Osteocyte (in vitro differentiated cells): ENCODE measurements around the gene TADA2A. TPM values are rescaled to one million over a fixed set of nuclear protein-coding genes. Genes with fewer than 3 reads are reported as not detected.
"Not testable (repeated sequence)": the region's sequence is repeated elsewhere in the genome, so short reads cannot be mapped to it uniquely, and the experiment has no call there.

Experiments used
- DNase-seq: peaks from one replicate; pipeline ENCODE4 v3.0.0; 2021; ENCODE audit warnings: mixed read lengths; ENCODE audit not compliant: unreplicated experiment; ENCODE audit errors: extremely low spot score
- H3K27ac Mint-ChIP-seq: one replicate; pipeline ENCODE4 v1.8.0; 2021; ENCODE audit warnings: mild to moderate bottlenecking, mixed read lengths; ENCODE audit not compliant: unreplicated experiment
- H3K27me3 Mint-ChIP-seq: one replicate; pipeline ENCODE4 v1.8.0; 2021; ENCODE audit warnings: mixed read lengths; ENCODE audit not compliant: unreplicated experiment
- H3K36me3 Mint-ChIP-seq: one replicate; pipeline ENCODE4 v1.8.0; 2021; ENCODE audit warnings: mixed read lengths; ENCODE audit not compliant: unreplicated experiment
- H3K4me1 Mint-ChIP-seq: one replicate; pipeline ENCODE4 v1.8.0; 2021; ENCODE audit warnings: mixed read lengths; ENCODE audit not compliant: unreplicated experiment
- H3K4me3 Mint-ChIP-seq: one replicate; pipeline ENCODE4 v1.8.0; 2021; ENCODE audit warnings: mild to moderate bottlenecking, moderate library complexity, mixed read lengths; ENCODE audit not compliant: unreplicated experiment
- H3K9me3 Mint-ChIP-seq: one replicate; pipeline ENCODE4 v1.8.0; 2021; ENCODE audit warnings: mixed read lengths; ENCODE audit not compliant: unreplicated experiment
- CTCF ChIP-seq: fragments of 200-600 bp; sonication (generic); IDR thresholded peaks from 2 replicates; pipeline ENCODE4 v1.5.0; 2021; ENCODE audit warnings: antibody characterized with exemption, mild to moderate bottlenecking, moderate library complexity
- total RNA-seq: library from RNA; stranded (reverse); gene quantifications from 2 replicates; pipeline ENCODE4 v1.2.1, GENCODE V29; 2021

TADA2A gene
- total RNA-seq, 1 donor from 2014 or later, result 20.4 TPM

GRCh38 chr17:37510056-37510455 lies 103.4 kb downstream of the TADA2A start:
- Mint-ChIP-seq H3K9me3 (no peaks in the 10 kb centered on the region), H3K36me3 (peaks cover 12% of the 10 kb centered on the region), H3K27ac (no peak overlapping the region), H3K4me3 (no peak overlapping the region), H3K27me3 (no peaks in the 10 kb centered on the region), H3K4me1 (peaks cover 11% of the 10 kb centered on the region)
- DNase-seq, result no peak
- TF ChIP-seq CTCF, result no peak

DNA sequence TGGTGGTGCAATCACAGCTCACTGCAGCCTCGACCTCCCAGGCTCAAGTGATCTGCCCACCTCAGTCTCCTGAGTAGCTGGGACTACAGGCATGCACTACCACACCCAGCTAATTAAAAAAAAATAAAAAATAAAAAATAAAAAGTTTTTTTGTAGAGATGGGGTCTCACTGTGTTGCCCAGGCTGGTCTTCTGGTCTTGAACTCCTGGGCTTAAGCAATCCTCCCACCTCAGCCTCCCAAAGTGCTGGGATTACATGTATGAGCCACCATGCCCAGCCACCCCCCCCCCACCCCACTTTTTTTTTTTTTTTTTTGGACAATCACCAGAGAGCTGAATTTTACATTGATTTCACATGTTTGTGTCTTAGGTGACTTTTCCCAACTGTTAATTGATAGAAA lies 105.0 kb downstream of the TADA2A start:
- not testable (repeated sequence) for H3K27me3 Mint-ChIP-seq, DNase-seq, H3K4me1 Mint-ChIP-seq, H3K9me3 Mint-ChIP-seq, H3K27ac Mint-ChIP-seq, H3K4me3 Mint-ChIP-seq
- H3K36me3 Mint-ChIP-seq, result peaks cover 16% of the 10 kb centered on the region

GRCh38 chr17:37512442-37513068 lies 105.9 kb downstream of the TADA2A start:
- Mint-ChIP-seq H3K4me1 (peaks cover 3% of the 10 kb centered on the region), H3K36me3 (peaks cover 16% of the 10 kb centered on the region), H3K27ac (no peak overlapping the region), H3K27me3 (no peaks in the 10 kb centered on the region), H3K4me3 (no peak overlapping the region), H3K9me3 (no peaks in the 10 kb centered on the region)
- no peak for DNase-seq
- no peak for TF ChIP-seq CTCF

DNA sequence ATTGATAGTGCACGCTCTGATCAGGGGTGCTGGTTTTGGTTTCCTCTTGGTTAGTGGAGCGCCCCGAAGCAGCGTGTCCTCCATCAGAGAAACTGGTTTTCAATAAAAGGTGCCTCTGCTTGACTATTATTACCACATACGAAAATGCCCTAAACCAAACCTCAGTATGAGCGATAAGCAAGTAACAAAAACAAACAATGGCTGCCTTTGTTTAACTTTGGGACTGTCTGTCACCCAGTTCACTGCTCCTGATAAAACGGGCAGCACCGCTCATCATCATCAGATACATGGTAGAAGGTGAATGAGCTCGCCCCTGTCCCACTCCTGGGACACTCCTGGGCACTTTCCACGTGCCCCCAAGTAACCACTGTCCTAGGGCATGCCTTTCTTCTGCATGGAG lies 107.0 kb downstream of the TADA2A start:
- peaks cover 27% of the 10 kb centered on the region for H3K36me3 Mint-ChIP-seq
- H3K27ac Mint-ChIP-seq, result no peak overlapping the region
- no peaks in the 10 kb centered on the region for H3K27me3 Mint-ChIP-seq
- no peak overlapping the region for H3K4me3 Mint-ChIP-seq
- H3K9me3 Mint-ChIP-seq, result no peaks in the 10 kb centered on the region
- H3K4me1 Mint-ChIP-seq, result peaks cover 3% of the 10 kb centered on the region
- DNase-seq, result no peak
- no peak for TF ChIP-seq CTCF

DNA sequence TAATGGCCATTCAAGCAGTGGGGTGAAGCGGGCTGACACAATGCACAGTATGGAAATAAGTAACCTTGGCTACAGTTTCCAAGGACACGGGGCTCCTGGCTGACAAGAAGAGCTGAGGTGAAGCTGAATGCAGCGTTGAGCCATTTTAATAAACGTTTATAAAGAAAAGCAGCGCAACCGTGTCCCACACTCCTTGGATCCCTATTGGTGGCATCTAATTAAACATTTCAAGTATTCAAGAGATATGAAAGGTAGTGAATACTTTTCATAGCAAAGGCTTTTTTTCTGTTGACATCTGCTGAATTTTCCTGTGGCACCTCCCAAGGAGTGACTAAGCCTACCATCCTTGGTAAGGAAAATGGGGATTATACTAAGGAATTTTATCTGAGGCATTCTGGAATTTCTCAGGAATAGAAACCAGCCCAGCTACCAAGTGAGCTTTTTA lies 109.5 kb downstream of the TADA2A start:
- TF ChIP-seq CTCF, result no peak
- no peaks in the 10 kb centered on the region for H3K9me3 Mint-ChIP-seq
- no peaks in the 10 kb centered on the region for H3K27me3 Mint-ChIP-seq
- H3K4me1 Mint-ChIP-seq, result peaks cover 3% of the 10 kb centered on the region
- peak overlapping the region; percentile 78 for H3K27ac Mint-ChIP-seq
- H3K36me3 Mint-ChIP-seq, result peaks cover 37% of the 10 kb centered on the region
- DNase-seq, result no peak
- H3K4me3 Mint-ChIP-seq, result no peak overlapping the region
